B cell (primary cell): Measurements from ENCODE around the gene DYNLT4. TPM values are rescaled to one million over a fixed set of nuclear protein-coding genes. Genes with fewer than 3 reads are reported as not detected.

Experiments used
- ATAC-seq: fragments of 200-7000 bp; cut with Tn5 transposase; one replicate; pipeline ENCODE4 v1.10.0; 2021; ENCODE audit warnings: low read depth, mild to moderate bottlenecking, moderate number of reproducible peaks, moderate library complexity
- CTCF ChIA-PET: fragments of 350-600 bp; sonication (Branson Sonifier 250); formaldehyde crosslinking; loops from one replicate; lab custom pipeline; 2021; ENCODE audit warnings: antibody characterized with exemption, inconsistent platforms; lab: Charles Lee
- POLR2A ChIA-PET: fragments of 350-600 bp; sonication (Branson Sonifier 250); formaldehyde crosslinking; loops from one replicate; lab custom pipeline; 2021; ENCODE audit warnings: antibody characterized with exemption; lab: Charles Lee
- DNase-seq: peaks from one replicate; pipeline ENCODE4 v3.0.0; 2013
- H2AFZ ChIP-seq: 2 replicates; pipeline ENCODE4 v1.6.1; 2012; ENCODE audit warnings: mild to moderate bottlenecking, low read depth, low read length; ENCODE audit not compliant: insufficient read depth, poor library complexity, severe bottlenecking
- H3K27ac ChIP-seq, 2 donors: 1 replicate in 1 of 2; 2 replicates in 1 of 2; pipeline ENCODE4 v1.5.1; 2012 to 2013; ENCODE audit warnings: low read length in 2 of 2, mild to moderate bottlenecking in 2 of 2, moderate library complexity in 1 of 2
- H3K27me3 ChIP-seq, 4 experiments: fragments of 200-600 bp in 1 of 4; sonication (generic) in 1 of 4; replicated peaks in 1 of 4; 1 replicate in 2 of 4; 2 replicates in 2 of 4; pipeline versions ENCODE4 v1.6.1 to v1.7.0; 2013 to 2016; ENCODE audit warnings: low read length in 3 of 4, mild to moderate bottlenecking in 2 of 4, mixed read lengths in 1 of 4, moderate library complexity in 1 of 4; ENCODE audit not compliant: insufficient read depth in 4 of 4, control insufficient read depth in 3 of 4; ENCODE audit errors: control extremely low read depth in 1 of 4
- H3K36me3 ChIP-seq, 2 experiments: replicated peaks in 1 of 2; 1 replicate in 1 of 2; 2 replicates in 1 of 2; pipeline versions ENCODE4 v1.6.1 to v1.7.1; 2013; ENCODE audit warnings: low read length in 1 of 2; ENCODE audit not compliant: insufficient read depth in 2 of 2, control insufficient read depth in 1 of 2; ENCODE audit errors: control extremely low read depth in 1 of 2, extremely low read depth in 1 of 2
- H3K4me1 ChIP-seq, 2 donors: fragments of 200-600 bp in 1 of 2; sonication (generic) in 1 of 2; 1 replicate in 1 of 2; 2 replicates in 1 of 2; pipeline versions ENCODE4 v1.5.1 to v1.6.1; 2013 to 2017; ENCODE audit warnings: low read length in 2 of 2; ENCODE audit not compliant: control insufficient read depth in 2 of 2, insufficient read depth in 2 of 2
- H3K4me2 ChIP-seq: replicated peaks from 2 replicates; pipeline ENCODE3; 2012; ENCODE audit warnings: mild to moderate bottlenecking, low read depth, low read length; ENCODE audit not compliant: poor library complexity, severe bottlenecking
- H3K4me3 ChIP-seq, 5 experiments: fragments of 200-600 bp in 1 of 5; sonication (generic) in 1 of 5; 1 replicate in 3 of 5; 2 replicates in 2 of 5; pipeline versions ENCODE4 v1.5.1 to v1.7.0; 2011 to 2016; ENCODE audit warnings: low read length in 4 of 5, mild to moderate bottlenecking in 4 of 5, low read depth in 2 of 5, control low read depth in 1 of 5, moderate library complexity in 1 of 5; ENCODE audit not compliant: insufficient read depth in 1 of 5; ENCODE audit errors: control extremely low read depth in 1 of 5, extremely low read depth in 1 of 5
- H3K79me2 ChIP-seq: fragments of 200-600 bp; sonication (generic); one replicate; pipeline ENCODE4 v1.6.0; 2016; ENCODE audit warnings: low read length; ENCODE audit not compliant: control insufficient read depth, insufficient read depth
- H3K9ac ChIP-seq: fragments of 200-600 bp; sonication (generic); 2 replicates; pipeline ENCODE4 v1.6.1; 2017; ENCODE audit warnings: mild to moderate bottlenecking, low read length, moderate library complexity
- H3K9me3 ChIP-seq, 3 donors: one replicate each; pipeline versions ENCODE4 v1.6.1 to v1.7.1; 2013; ENCODE audit warnings: low read length in 2 of 3; ENCODE audit not compliant: control insufficient read depth in 2 of 3, insufficient read depth in 1 of 3; ENCODE audit errors: control extremely low read depth in 1 of 3
- H4K20me1 ChIP-seq: 2 replicates; pipeline ENCODE4 v1.6.0; 2012; ENCODE audit warnings: mild to moderate bottlenecking, low read length; ENCODE audit not compliant: insufficient read depth, control insufficient read depth, poor library complexity, severe bottlenecking
- H3K27ac Mint-ChIP-seq: one replicate; pipeline ENCODE4 v1.8.0; 2021; ENCODE audit warnings: mixed read lengths
- H3K27me3 Mint-ChIP-seq: one replicate; pipeline ENCODE4 v1.8.0; 2021; ENCODE audit warnings: mixed read lengths
- H3K4me1 Mint-ChIP-seq: one replicate; pipeline ENCODE4 v1.8.0; 2021; ENCODE audit warnings: mixed read lengths
- H3K4me3 Mint-ChIP-seq: one replicate; pipeline ENCODE4 v1.8.0; 2021; ENCODE audit warnings: mixed read lengths
- H3K9me3 Mint-ChIP-seq: one replicate; pipeline ENCODE4 v1.8.0; 2022; ENCODE audit warnings: mixed read lengths; ENCODE audit not compliant: insufficient read depth
- CTCF ChIP-seq: fragments of 200-600 bp; IDR thresholded peaks from one replicate; pipeline ENCODE4 v1.8.0; 2022; ENCODE audit warnings: antibody characterized with exemption, mild to moderate bottlenecking
- EZH2 ChIP-seq: IDR thresholded peaks from 2 replicates; pipeline ENCODE4 v1.6.1; 2012; ENCODE audit warnings: borderline replicate concordance, low read depth, mild to moderate bottlenecking, moderate library complexity, low read length; ENCODE audit not compliant: insufficient read depth, poor library complexity, severe bottlenecking
- WGBS: methylation state at CpG from one replicate; pipeline ENCODE4 v1.1.5; 2013; ENCODE audit warnings: missing lambda C conversion rate; ENCODE audit not compliant: insufficient coverage; 5-methylcytosine and 5-hydroxymethylcytosine counted together
- intact Hi-C: fragments of 100-400 bp; cut with micrococcal nuclease; formaldehyde crosslinking; loops from one replicate; pipeline ENCODE4 v1.10.0; 2022
- polyA plus RNA-seq: library from polyadenylated mRNA; depleted of rRNA; stranded (reverse); fragments of >200 nt; gene quantifications from 2 replicates; pipeline ENCODE4 v1.2.3, GENCODE V29; 2012
- small RNA-seq: library from RNA; depleted of rRNA; stranded (forward); fragments of <200 nt; gene quantifications from one replicate; pipeline ENCODE3, GENCODE V24; 2012; ENCODE audit warnings: low replicate concordance, low read depth; ENCODE audit not compliant: insufficient read length
- total RNA-seq, 2 donors: library from RNA; stranded (reverse); fragments of 120-200 nt in 1 of 2; gene quantifications; 1 replicate in 1 of 2; 2 replicates in 1 of 2; pipeline versions ENCODE4 v1.2.3 to v1.2.4, GENCODE V29; 2013 to 2022

The DYNLT4 gene
- total and polyA plus RNA-seq, 2 donors (not counting 1 experiment from before 2014, with no cell fraction given) = 0.19 to 0.39 TPM

DNA sequence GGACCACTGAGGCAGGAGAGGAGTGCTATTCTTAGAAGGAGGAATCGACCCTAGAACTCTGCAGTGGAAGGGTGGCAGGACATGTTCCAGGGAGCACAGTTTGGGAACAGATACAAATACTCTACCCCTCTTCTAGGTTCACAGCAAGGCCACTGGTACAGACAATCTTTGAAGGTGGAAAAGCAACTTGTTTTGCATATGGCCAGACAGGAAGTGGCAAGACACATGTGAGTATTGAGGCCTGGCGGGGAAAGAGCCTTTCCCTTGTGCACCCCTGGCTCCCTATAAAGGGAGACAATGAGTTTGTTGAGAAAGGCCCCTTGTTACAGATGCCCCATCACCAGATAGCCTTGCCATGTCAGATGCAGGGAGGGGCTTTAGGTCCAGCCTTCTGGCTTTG is 49.7 kb downstream of the DYNLT4 start:
- H4K20me1 ChIP-seq = no peaks in the 10 kb centered on the region
- intact Hi-C loops = no loop called here
- POLR2A ChIA-PET = interaction anchor here (0.6 kb wide), 1 partner anchor 12 kb away, joined by 4 read pairs; no protein-coding TSS in a partner anchor
- H3K9ac ChIP-seq = no peak overlapping the region
- no peaks in the 10 kb centered on the region for H3K36me3 ChIP-seq
- CTCF ChIA-PET = no interaction called here
- peak overlapping the region; percentile 38 for H2AFZ ChIP-seq
- no peak for DNase-seq
- H3K9me3 Mint-ChIP-seq = no peaks in the 10 kb centered on the region
- 30% methylated on average over 2 of the region's 2 CpGs for WGBS
- H3K79me2 ChIP-seq = no peaks in the 10 kb centered on the region
- no peak overlapping the region for H3K27ac ChIP-seq
- ATAC-seq = peak; percentile 28
- no peaks in the 10 kb centered on the region for H3K9me3 ChIP-seq
- no peaks in the 10 kb centered on the region for H3K27me3 Mint-ChIP-seq
- TF ChIP-seq CTCF (no peak), EZH2 (no peak)
- H3K4me3 Mint-ChIP-seq = peak overlapping the region; percentile 15
- H3K4me1 ChIP-seq = peaks cover 10 to 15% of the 10 kb centered on the region in 2 donors
- H3K27ac Mint-ChIP-seq = peak overlapping the region; percentile 67
- peak overlapping the region; percentile 41 for H3K4me2 ChIP-seq
- H3K4me1 Mint-ChIP-seq = peaks cover 18% of the 10 kb centered on the region
- H3K4me3 ChIP-seq = no peak overlapping the region
- H3K27me3 ChIP-seq = no peaks in the 10 kb centered on the region

Small RNA genes lying within 50 kb of the gene (small RNA-seq; reads per million reads assigned to genes)
- gene AL136380.1 = not detected
- 31,020 reads per million, percentile 100 among the genes with 10 or more reads in this experiment for gene SNORD38A
- not detected for gene SNORD38B
- gene SNORD46 = 106 reads per million, percentile 95 among the genes with 10 or more reads in this experiment
- gene SNORD55 = not detected

Other genes with a start within 250 kb of the DYNLT4 start
- gene TMEM53, start 132.9 kb downstream of the DYNLT4 start, total RNA-seq = 5.3 and 6.8 TPM in 2 replicates
- 4.7 and 6.5 TPM in 2 replicates for gene TMEM53, start 132.9 kb downstream of the DYNLT4 start, polyA plus RNA-seq
- gene ARMH1, start 132.6 kb downstream of the DYNLT4 start, total RNA-seq = 10.2 and 11.4 TPM in 2 replicates
- gene ARMH1, start 132.6 kb downstream of the DYNLT4 start, polyA plus RNA-seq = 225 and 253 TPM in 2 replicates
- gene RNU5D-1, start 76.2 kb downstream of the DYNLT4 start, total RNA-seq = not detected in 2 replicates
- not detected in 2 replicates for gene RNU5D-1, start 76.2 kb downstream of the DYNLT4 start, polyA plus RNA-seq
- gene KIF2C, start 67.5 kb downstream of the DYNLT4 start, total RNA-seq = 0.25 and 0.51 TPM in 2 replicates
- gene KIF2C, start 67.5 kb downstream of the DYNLT4 start, polyA plus RNA-seq = 0.26 and 0.69 TPM in 2 replicates
- gene RPS8, start 31.8 kb downstream of the DYNLT4 start, total RNA-seq = 2,492 and 2,525 TPM in 2 replicates
- 3,650 and 4,047 TPM in 2 replicates for gene RPS8, start 31.8 kb downstream of the DYNLT4 start, polyA plus RNA-seq
- gene BEST4, start 19.2 kb downstream of the DYNLT4 start, total RNA-seq = 1.3 and 1.4 TPM in 2 replicates
- 0.19 and 0.30 TPM in 2 replicates for gene BEST4, start 19.2 kb downstream of the DYNLT4 start, polyA plus RNA-seq
- 30.1 and 35.9 TPM in 2 replicates for gene PLK3, start 7.0 kb downstream of the DYNLT4 start, total RNA-seq
- 93.5 and 165 TPM in 2 replicates for gene PLK3, start 7.0 kb downstream of the DYNLT4 start, polyA plus RNA-seq
- gene BTBD19, start 1.2 kb upstream of the DYNLT4 start, total RNA-seq = 2.2 and 2.3 TPM in 2 replicates
- gene BTBD19, start 1.2 kb upstream of the DYNLT4 start, polyA plus RNA-seq = 0.75 and 0.84 TPM in 2 replicates
- gene PTCH2, start 35.9 kb upstream of the DYNLT4 start, total RNA-seq = 0.90 and 1.7 TPM in 2 replicates
- gene PTCH2, start 35.9 kb upstream of the DYNLT4 start, polyA plus RNA-seq = 0.56 and 1.3 TPM in 2 replicates
- 15.0 and 19.0 TPM in 2 replicates for gene EIF2B3, start 179.2 kb upstream of the DYNLT4 start, total RNA-seq
- gene EIF2B3, start 179.2 kb upstream of the DYNLT4 start, polyA plus RNA-seq = 10.3 and 14.9 TPM in 2 replicates
- 57.3 and 66.8 TPM in 2 replicates for gene HECTD3, start 204.0 kb upstream of the DYNLT4 start, total RNA-seq
- gene HECTD3, start 204.0 kb upstream of the DYNLT4 start, polyA plus RNA-seq = 44.5 and 46.3 TPM in 2 replicates
- 57.3 and 65.5 TPM in 2 replicates for gene UROD, start 204.9 kb upstream of the DYNLT4 start, total RNA-seq
- gene UROD, start 204.9 kb upstream of the DYNLT4 start, polyA plus RNA-seq = 82.5 and 84.2 TPM in 2 replicates